ENCODE data around the gene PHGDH. TPM values are rescaled to one million over a fixed set of nuclear protein-coding genes. Genes with fewer than 3 reads are reported as not detected.
A peak's percentile ranks its signal among the peaks of the same experiment; 100 is the strongest.

The PHGDH gene
- total and polyA plus RNA-seq, 8 donors = 31.9 to 132 (median 107) TPM

- TF ChIP-seq, protein P1, sequence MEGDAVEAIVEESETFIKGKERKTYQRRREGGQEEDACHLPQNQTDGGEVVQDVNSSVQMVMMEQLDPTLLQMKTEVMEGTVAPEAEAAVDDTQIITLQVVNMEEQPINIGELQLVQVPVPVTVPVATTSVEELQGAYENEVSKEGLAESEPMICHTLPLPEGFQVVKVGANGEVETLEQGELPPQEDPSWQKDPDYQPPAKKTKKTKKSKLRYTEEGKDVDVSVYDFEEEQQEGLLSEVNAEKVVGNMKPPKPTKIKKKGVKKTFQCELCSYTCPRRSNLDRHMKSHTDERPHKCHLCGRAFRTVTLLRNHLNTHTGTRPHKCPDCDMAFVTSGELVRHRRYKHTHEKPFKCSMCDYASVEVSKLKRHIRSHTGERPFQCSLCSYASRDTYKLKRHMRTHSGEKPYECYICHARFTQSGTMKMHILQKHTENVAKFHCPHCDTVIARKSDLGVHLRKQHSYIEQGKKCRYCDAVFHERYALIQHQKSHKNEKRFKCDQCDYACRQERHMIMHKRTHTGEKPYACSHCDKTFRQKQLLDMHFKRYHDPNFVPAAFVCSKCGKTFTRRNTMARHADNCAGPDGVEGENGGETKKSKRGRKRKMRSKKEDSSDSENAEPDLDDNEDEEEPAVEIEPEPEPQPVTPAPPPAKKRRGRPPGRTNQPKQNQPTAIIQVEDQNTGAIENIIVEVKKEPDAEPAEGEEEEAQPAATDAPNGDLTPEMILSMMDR (IDR thresholded peaks at IDR 0.05) = no peak
- Histone ChIP-seq H3K27me3 (no peaks in the 10 kb centered on the region), H3K9me3 (no peaks in the 10 kb centered on the region), H3K36me3 (no peaks in the 10 kb centered on the region), H3K4me1 (peaks cover 0 to 6% of the 10 kb centered on the region in 2 donors), H3K27ac (no peak overlapping the region), H3K4me3 (no peak overlapping the region)
- DNase-seq (peak in 1 of 4 donors; percentile 46), ATAC-seq (peak; percentile 77)
- intact Hi-C loops (cut with DNase I) = no loop called here
Measured at GRCh38 chr1:119771770-119772169, 60.0 kb downstream of the PHGDH start.

DNA sequence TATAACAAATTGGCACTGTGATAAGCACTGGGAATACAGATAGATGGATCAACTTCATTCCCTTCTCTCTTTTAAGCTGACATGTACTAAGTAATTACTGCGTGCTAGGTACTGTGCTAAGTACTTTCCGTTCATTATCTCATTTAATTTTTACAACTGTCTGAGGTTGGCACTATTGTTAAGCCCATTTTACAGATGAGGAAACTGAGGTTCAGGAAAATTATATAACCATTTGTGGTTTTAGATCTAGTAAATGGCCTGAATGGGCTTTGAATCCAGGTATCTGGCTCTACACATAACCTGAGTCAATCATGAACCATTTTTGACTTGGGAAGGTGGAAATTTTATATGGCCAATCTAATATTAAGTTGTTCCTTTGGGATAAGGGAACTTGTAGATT is 60.6 kb downstream of the PHGDH start:
- Histone ChIP-seq H3K4me1 (peaks cover 0 to 6% of the 10 kb centered on the region in 2 donors), H3K27ac (no peak overlapping the region), H3K27me3 (no peaks in the 10 kb centered on the region), H3K4me3 (no peak overlapping the region), H3K36me3 (no peaks in the 10 kb centered on the region), H3K9me3 (no peaks in the 10 kb centered on the region)
- TF ChIP-seq, protein P1 (IDR thresholded peaks at IDR 0.05) = no peak
- ATAC-seq (no peak), DNase-seq (no peak)
- intact Hi-C loops (cut with DNase I) = no loop called here

DNA sequence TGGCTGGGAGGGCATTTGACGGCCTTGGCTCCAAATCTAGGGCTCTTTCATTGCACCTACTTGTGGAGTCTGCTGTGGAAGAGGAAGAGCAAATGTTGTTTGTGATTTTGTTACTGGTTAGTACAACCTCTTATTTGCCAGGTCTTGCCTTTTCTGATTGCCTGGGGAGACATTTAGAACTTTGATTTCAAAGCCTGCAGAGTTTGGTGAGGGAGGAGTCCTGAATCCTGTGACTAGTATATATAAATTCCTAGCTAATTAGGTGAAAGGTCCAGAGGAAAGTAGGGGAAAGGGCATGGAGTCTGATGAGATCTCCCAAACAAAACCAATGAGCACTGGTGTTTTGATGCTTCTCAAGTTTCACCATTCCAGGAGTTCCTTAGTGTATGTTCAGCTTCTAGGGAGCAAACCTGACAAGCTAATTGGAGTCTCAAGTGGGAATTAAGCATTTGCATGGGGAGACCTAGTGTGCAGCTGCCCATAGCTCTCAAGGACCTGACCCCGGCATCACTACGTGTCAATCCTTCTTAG is 62.0 kb downstream of the PHGDH start:
- intact Hi-C loops (cut with DNase I) = no loop called here
- no peaks in the 10 kb centered on the region for H3K36me3 ChIP-seq
- no peak overlapping the region for H3K4me3 ChIP-seq
- H3K27me3 ChIP-seq = no peaks in the 10 kb centered on the region
- H3K4me1 ChIP-seq = peaks cover 0 to 6% of the 10 kb centered on the region in 2 donors
- no peaks in the 10 kb centered on the region for H3K9me3 ChIP-seq
- TF ChIP-seq, protein P1 (IDR thresholded peaks at IDR 0.05) = no peak
- no peak overlapping the region for H3K27ac ChIP-seq
- no peak for ATAC-seq
- no peak for DNase-seq

- no peak overlapping the region for H3K27ac ChIP-seq
- no peak for DNase-seq
Measured at GRCh38 chr1:119774746-119775490, 63.2 kb downstream of the PHGDH start.

DNA sequence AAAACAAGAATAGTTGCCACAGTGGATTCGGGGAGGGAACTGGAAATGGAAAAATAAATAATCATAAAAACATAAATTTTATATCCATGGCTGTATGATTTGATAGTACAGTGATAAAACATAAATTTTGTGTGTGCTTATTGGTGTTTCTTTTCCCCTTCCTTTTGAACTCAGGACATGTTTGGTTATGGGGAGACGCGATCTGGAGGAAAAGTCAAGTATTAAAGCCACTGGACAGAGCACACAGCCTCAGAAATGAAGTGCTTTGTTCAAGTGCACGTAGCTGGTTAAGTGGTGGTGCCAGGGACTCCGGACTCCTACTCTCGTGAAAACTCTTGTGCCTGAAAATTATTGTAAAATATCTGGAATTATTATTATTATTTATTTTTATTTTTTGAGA is 66.6 kb downstream of the PHGDH start:
- no peaks in the 10 kb centered on the region for H3K36me3 ChIP-seq
- H3K4me3 ChIP-seq = no peak overlapping the region
- no peaks in the 10 kb centered on the region for H3K9me3 ChIP-seq
- TF ChIP-seq, protein P1 (IDR thresholded peaks at IDR 0.05) = no peak
- ATAC-seq = peak; percentile 35
- no peaks in the 10 kb centered on the region for H3K27me3 ChIP-seq
- intact Hi-C loops (cut with DNase I) = no loop called here
- peaks cover 1 to 6% of the 10 kb centered on the region in 2 donors for H3K4me1 ChIP-seq
- DNase-seq = no peak
- H3K27ac ChIP-seq = no peak overlapping the region

More at GRCh38 chr1:119774746-119775490, 63.2 kb downstream of the PHGDH start:
- Histone ChIP-seq H3K27me3 (no peaks in the 10 kb centered on the region), H3K4me3 (no peak overlapping the region), H3K36me3 (no peaks in the 10 kb centered on the region), H3K4me1 (peaks cover 0 to 6% of the 10 kb centered on the region in 2 donors), H3K9me3 (no peaks in the 10 kb centered on the region)
- TF ChIP-seq, protein P1 (IDR thresholded peaks at IDR 0.05) = no peak
- intact Hi-C loops (cut with DNase I) = no loop called here
- ATAC-seq = no peak
